ENCODE data around the gene GALNT5. TPM values are rescaled to one million over a fixed set of nuclear protein-coding genes. Genes with fewer than 3 reads are reported as not detected.

The GALNT5 gene
- total RNA-seq, 4 donors from 2014 or later: 0.26 to 0.98 (median 0.37) TPM

GRCh38 chr2:157302492-157303099 lies 45.1 kb downstream of the GALNT5 start:
- no peaks in the 10 kb centered on the region for H3K9me3 ChIP-seq
- no peaks in the 10 kb centered on the region for H3K36me3 ChIP-seq
- DNase-seq (ENCODE audit: low spot score in 2 of 2): no peak
- H3K4me1 ChIP-seq: no peaks in the 10 kb centered on the region
- H3K27me3 ChIP-seq: no peaks in the 10 kb centered on the region
- WGBS: 40% methylated on average over 9 of the region's 9 CpGs
- H3K4me3 ChIP-seq: no peak overlapping the region
- no peak overlapping the region for H3K27ac ChIP-seq
- peak; percentile 49 to 50 for TF ChIP-seq CTCF (IDR thresholded peaks at IDR 0.05)
- TF ChIP-seq POLR2AphosphoS5 (IDR thresholded peaks at IDR 0.05): no peak
- no peak for TF ChIP-seq EP300 (IDR thresholded peaks at IDR 0.05)

- Histone ChIP-seq H3K9me3 (no peaks in the 10 kb centered on the region), H3K36me3 (no peaks in the 10 kb centered on the region), H3K27ac (no peak overlapping the region), H3K27me3 (no peaks in the 10 kb centered on the region), H3K4me3 (no peak overlapping the region), H3K4me1 (no peaks in the 10 kb centered on the region)
- TF ChIP-seq POLR2AphosphoS5 (IDR thresholded peaks at IDR 0.05): no peak
- DNase-seq (ENCODE audit: low spot score in 2 of 2): no peak
- WGBS: 71% methylated on average over 2 of the region's 2 CpGs
These were observed 46.1 kb downstream of the GALNT5 start for GRCh38 chr2:157303612-157304011.

GRCh38 chr2:157304811-157305722 lies 47.6 kb downstream of the GALNT5 start:
- no peaks in the 10 kb centered on the region for H3K36me3 ChIP-seq
- DNase-seq (ENCODE audit: low spot score in 2 of 2): no peak
- H3K4me3 ChIP-seq: no peak overlapping the region
- no peak overlapping the region for H3K27ac ChIP-seq
- TF ChIP-seq POLR2A (IDR thresholded peaks at IDR 0.05) (no peak), POLR2AphosphoS5 (IDR thresholded peaks at IDR 0.05) (no peak), CTCF (IDR thresholded peaks at IDR 0.05) (no peak)
- H3K27me3 ChIP-seq: no peaks in the 10 kb centered on the region
- no peaks in the 10 kb centered on the region for H3K9me3 ChIP-seq
- WGBS: 54% methylated on average over 3 of the region's 3 CpGs
- no peaks in the 10 kb centered on the region for H3K4me1 ChIP-seq

GRCh38 chr2:157305723-157306110 lies 48.2 kb downstream of the GALNT5 start:
- H3K27me3 ChIP-seq: no peaks in the 10 kb centered on the region
- H3K27ac ChIP-seq: no peak overlapping the region
- H3K4me1 ChIP-seq: no peaks in the 10 kb centered on the region
- H3K9me3 ChIP-seq: no peaks in the 10 kb centered on the region
- no peak for DNase-seq (ENCODE audit: low spot score in 2 of 2)
- no peak for TF ChIP-seq EP300 (IDR thresholded peaks at IDR 0.05)
- no peak for TF ChIP-seq POLR2AphosphoS5 (IDR thresholded peaks at IDR 0.05)
- no peak for TF ChIP-seq POLR2A (IDR thresholded peaks at IDR 0.05)
- H3K4me3 ChIP-seq: no peak overlapping the region
- no peaks in the 10 kb centered on the region for H3K36me3 ChIP-seq
- WGBS: 92% methylated on average over 4 of the region's 4 CpGs

- Histone ChIP-seq H3K9me3 (no peaks in the 10 kb centered on the region), H3K27ac (no peak overlapping the region), H3K27me3 (no peaks in the 10 kb centered on the region), H3K36me3 (no peaks in the 10 kb centered on the region), H3K4me1 (no peaks in the 10 kb centered on the region), H3K4me3 (no peak overlapping the region)
- TF ChIP-seq EP300 (IDR thresholded peaks at IDR 0.05): no peak
- no peak for TF ChIP-seq POLR2A (IDR thresholded peaks at IDR 0.05)
- no peak for TF ChIP-seq POLR2AphosphoS5 (IDR thresholded peaks at IDR 0.05)
- no peak for TF ChIP-seq CTCF (IDR thresholded peaks at IDR 0.05)
- WGBS: 64% methylated on average over 1 of the region's 1 CpG
- DNase-seq (ENCODE audit: low spot score in 2 of 2): no peak
These were observed 49.5 kb downstream of the GALNT5 start for GRCh38 chr2:157307021-157307420.

- no peak overlapping the region for H3K4me3 ChIP-seq
- no peak for DNase-seq (ENCODE audit: low spot score in 2 of 2)
- no peaks in the 10 kb centered on the region for H3K27me3 ChIP-seq
- no peaks in the 10 kb centered on the region for H3K36me3 ChIP-seq
- TF ChIP-seq CTCF (IDR thresholded peaks at IDR 0.05) (no peak), POLR2AphosphoS5 (IDR thresholded peaks at IDR 0.05) (no peak), EP300 (IDR thresholded peaks at IDR 0.05) (no peak), POLR2A (IDR thresholded peaks at IDR 0.05) (no peak)
- 83% methylated on average over 2 of the region's 2 CpGs for WGBS
- no peak overlapping the region for H3K27ac ChIP-seq
- H3K9me3 ChIP-seq: no peaks in the 10 kb centered on the region
- H3K4me1 ChIP-seq: no peaks in the 10 kb centered on the region
These were observed 52.4 kb downstream of the GALNT5 start for GRCh38 chr2:157309878-157310277.

All from suprapubic skin (tissue), 4 donors.